ENCODE measurements around the gene PPARA. TPM values are rescaled to one million over a fixed set of nuclear protein-coding genes. Genes with fewer than 3 reads are reported as not detected.

PPARA gene
- total RNA-seq, 2 donors from 2014 or later = 15.4 to 18.6 TPM

DNA sequence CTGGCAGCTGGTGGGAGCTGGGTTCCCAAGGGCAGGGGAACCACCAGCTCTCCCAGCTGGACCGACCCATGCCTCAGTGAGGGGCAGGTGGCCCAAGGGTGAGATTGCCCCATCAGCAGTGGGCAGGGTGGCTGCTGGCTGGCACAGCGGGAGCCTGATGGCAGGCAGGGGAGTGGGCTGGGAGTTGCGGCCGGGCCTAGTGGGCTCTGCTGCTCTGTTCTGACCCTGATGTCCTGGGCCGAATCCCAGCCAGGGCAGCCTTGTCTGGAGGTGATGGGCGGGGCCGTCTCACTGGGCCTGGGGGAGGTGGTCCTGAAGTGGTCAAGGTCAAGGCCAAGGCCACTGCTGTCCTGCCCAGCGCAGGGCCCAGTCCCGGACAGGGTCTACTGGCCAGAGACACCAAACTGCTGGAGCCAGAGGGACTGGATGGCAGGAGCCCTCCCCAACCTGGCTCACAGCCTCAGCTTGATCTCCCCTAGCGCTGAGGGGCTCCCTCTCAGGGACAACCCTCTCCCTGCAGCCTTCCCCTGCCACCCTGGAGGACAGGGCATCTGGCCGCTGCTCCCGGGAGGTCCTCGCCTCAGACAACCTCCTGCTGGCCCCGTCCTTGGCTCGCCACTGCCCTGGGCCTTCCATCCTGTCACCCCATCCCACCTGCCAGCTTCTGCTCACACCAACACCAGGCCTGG lies 26.5 kb upstream of the PPARA start:
- Histone ChIP-seq H3K27ac (ENCODE audit: low read depth, low read length) (no peak overlapping the region), H3K27me3 (ENCODE audit: control insufficient read depth, insufficient read depth, low read length, poor library complexity, severe bottlenecking) (no peaks in the 10 kb centered on the region), H3K4me1 (ENCODE audit: control insufficient read depth, insufficient read depth, low read length) (no peaks in the 10 kb centered on the region), H3K9ac (ENCODE audit: extremely low read depth, low read length, poor library complexity, severe bottlenecking) (no peak overlapping the region), H3K9me3 (ENCODE audit: control insufficient read depth, low read length) (no peaks in the 10 kb centered on the region), H3K36me3 (ENCODE audit: control insufficient read depth, insufficient read depth, low read length) (no peaks in the 10 kb centered on the region), H3K4me3 (ENCODE audit: low read length) (no peak overlapping the region)
- DNase-seq = no peak
- WGBS, 2 experiments (ENCODE audit: insufficient coverage in 1 of 2, insufficient read length in 1 of 2) = 90 to 93% methylated on average over 2 to 15 of the region's 15 CpGs
- H3K36me3 Mint-ChIP-seq (ENCODE audit: low read depth) = no peaks in the 10 kb centered on the region
- TF ChIP-seq, protein P1, sequence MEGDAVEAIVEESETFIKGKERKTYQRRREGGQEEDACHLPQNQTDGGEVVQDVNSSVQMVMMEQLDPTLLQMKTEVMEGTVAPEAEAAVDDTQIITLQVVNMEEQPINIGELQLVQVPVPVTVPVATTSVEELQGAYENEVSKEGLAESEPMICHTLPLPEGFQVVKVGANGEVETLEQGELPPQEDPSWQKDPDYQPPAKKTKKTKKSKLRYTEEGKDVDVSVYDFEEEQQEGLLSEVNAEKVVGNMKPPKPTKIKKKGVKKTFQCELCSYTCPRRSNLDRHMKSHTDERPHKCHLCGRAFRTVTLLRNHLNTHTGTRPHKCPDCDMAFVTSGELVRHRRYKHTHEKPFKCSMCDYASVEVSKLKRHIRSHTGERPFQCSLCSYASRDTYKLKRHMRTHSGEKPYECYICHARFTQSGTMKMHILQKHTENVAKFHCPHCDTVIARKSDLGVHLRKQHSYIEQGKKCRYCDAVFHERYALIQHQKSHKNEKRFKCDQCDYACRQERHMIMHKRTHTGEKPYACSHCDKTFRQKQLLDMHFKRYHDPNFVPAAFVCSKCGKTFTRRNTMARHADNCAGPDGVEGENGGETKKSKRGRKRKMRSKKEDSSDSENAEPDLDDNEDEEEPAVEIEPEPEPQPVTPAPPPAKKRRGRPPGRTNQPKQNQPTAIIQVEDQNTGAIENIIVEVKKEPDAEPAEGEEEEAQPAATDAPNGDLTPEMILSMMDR (conservative IDR thresholded peaks at IDR 0.05) = no peak
- H3K4me1 Mint-ChIP-seq = no peaks in the 10 kb centered on the region
- H3K27me3 Mint-ChIP-seq (ENCODE audit: insufficient read depth) = peaks cover 2% of the 10 kb centered on the region
- H3K4me3 Mint-ChIP-seq = no peak overlapping the region
- H3K9me3 Mint-ChIP-seq = no peaks in the 10 kb centered on the region
- no peak overlapping the region for H3K27ac Mint-ChIP-seq

DNA sequence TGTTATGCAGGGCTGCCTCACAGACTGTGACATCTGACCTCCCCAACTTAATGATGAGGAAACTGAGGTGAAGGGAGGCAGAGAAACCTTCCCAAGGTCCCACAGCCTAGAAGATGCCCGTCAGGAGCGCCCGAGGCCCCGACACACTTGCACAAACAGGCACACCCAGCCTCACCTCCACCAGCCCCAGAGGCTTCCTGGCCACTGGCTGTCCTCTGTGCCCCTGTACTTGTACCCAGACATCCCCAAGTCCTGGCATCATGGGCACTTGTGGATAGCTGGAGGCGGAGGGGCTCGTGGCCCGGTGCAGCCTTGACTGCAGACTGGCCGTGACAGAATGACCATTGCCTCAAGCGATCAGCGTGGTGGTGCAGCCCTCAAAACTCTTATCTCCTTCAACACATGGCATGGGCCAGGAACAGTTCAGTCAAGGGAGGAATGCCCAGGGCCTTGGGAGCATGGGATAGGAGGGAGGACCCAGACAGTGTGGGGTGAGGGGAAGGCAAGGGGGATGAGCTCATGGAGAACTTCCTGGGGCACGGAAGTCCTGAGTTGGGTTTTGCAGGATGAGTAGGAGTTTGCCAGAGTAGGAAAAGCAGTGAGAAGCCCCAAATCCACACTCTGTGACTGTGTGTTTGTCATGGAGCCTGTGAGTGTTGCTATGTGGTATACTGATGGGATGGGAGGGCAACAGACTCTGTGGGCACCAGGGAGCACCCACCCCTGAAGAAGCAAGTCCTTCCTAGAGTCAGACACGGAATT lies 25.8 kb upstream of the PPARA start:
- H3K27me3 ChIP-seq (ENCODE audit: control insufficient read depth, insufficient read depth, low read length, poor library complexity, severe bottlenecking) = no peaks in the 10 kb centered on the region
- TF ChIP-seq, protein P1 (conservative IDR thresholded peaks at IDR 0.05) = no peak
- 90 to 92% methylated on average over 1 to 12 of the region's 12 CpGs for WGBS, 2 experiments (ENCODE audit: insufficient coverage in 1 of 2, insufficient read length in 1 of 2)
- Mint-ChIP-seq H3K27me3 (ENCODE audit: insufficient read depth) (peaks cover 2% of the 10 kb centered on the region), H3K9me3 (no peaks in the 10 kb centered on the region), H3K4me1 (no peaks in the 10 kb centered on the region), H3K36me3 (ENCODE audit: low read depth) (no peaks in the 10 kb centered on the region), H3K4me3 (no peak overlapping the region), H3K27ac (no peak overlapping the region)
- H3K9ac ChIP-seq (ENCODE audit: extremely low read depth, low read length, poor library complexity, severe bottlenecking) = no peak overlapping the region
- no peaks in the 10 kb centered on the region for H3K9me3 ChIP-seq (ENCODE audit: control insufficient read depth, low read length)
- H3K36me3 ChIP-seq (ENCODE audit: control insufficient read depth, insufficient read depth, low read length) = no peaks in the 10 kb centered on the region
- no peak overlapping the region for H3K27ac ChIP-seq (ENCODE audit: low read depth, low read length)
- DNase-seq = no peak
- no peaks in the 10 kb centered on the region for H3K4me1 ChIP-seq (ENCODE audit: control insufficient read depth, insufficient read depth, low read length)
- H3K4me3 ChIP-seq (ENCODE audit: low read length) = no peak overlapping the region

DNA sequence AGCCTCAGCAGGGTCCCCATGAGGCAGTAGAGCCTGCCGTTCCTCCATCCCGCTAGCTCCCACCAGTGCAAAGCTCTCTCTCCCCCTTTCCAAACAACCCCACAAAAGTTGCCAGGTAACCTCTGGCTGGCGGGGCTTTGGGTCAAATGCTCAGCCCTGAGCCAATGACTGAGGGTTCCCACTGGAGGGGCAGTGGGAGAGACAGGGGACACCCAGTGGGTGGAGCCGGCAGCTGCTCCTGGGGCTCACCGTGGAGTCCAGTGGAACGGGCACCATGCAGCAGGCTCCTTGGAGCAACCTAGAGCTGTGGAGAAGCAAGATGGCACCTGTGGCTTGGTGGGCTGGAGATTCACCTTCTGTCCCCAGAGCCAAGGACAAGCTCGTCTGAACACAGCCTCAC lies 25.0 kb upstream of the PPARA start:
- H3K9me3 ChIP-seq (ENCODE audit: control insufficient read depth, low read length) = no peaks in the 10 kb centered on the region
- Mint-ChIP-seq H3K27me3 (ENCODE audit: insufficient read depth) (peaks cover 2% of the 10 kb centered on the region), H3K36me3 (ENCODE audit: low read depth) (no peaks in the 10 kb centered on the region), H3K4me3 (no peak overlapping the region), H3K4me1 (no peaks in the 10 kb centered on the region), H3K9me3 (no peaks in the 10 kb centered on the region), H3K27ac (no peak overlapping the region)
- 91% methylated on average over 6 to 7 of the region's 7 CpGs for WGBS, 2 experiments (ENCODE audit: insufficient coverage in 1 of 2, insufficient read length in 1 of 2)
- no peak overlapping the region for H3K4me3 ChIP-seq (ENCODE audit: low read length)
- H3K4me1 ChIP-seq (ENCODE audit: control insufficient read depth, insufficient read depth, low read length) = no peaks in the 10 kb centered on the region
- TF ChIP-seq, protein P1 (conservative IDR thresholded peaks at IDR 0.05) = no peak
- no peak overlapping the region for H3K27ac ChIP-seq (ENCODE audit: low read depth, low read length)
- no peak overlapping the region for H3K9ac ChIP-seq (ENCODE audit: extremely low read depth, low read length, poor library complexity, severe bottlenecking)
- H3K36me3 ChIP-seq (ENCODE audit: control insufficient read depth, insufficient read depth, low read length) = no peaks in the 10 kb centered on the region
- no peak for DNase-seq
- no peaks in the 10 kb centered on the region for H3K27me3 ChIP-seq (ENCODE audit: control insufficient read depth, insufficient read depth, low read length, poor library complexity, severe bottlenecking)
